Measurements from ENCODE around the gene FUCA1. TPM values are rescaled to one million over a fixed set of nuclear protein-coding genes. Genes with fewer than 3 reads are reported as not detected.

Gene FUCA1
- total RNA-seq, 2 experiments from 2014 or later: 3.6 to 4.1 TPM

DNA sequence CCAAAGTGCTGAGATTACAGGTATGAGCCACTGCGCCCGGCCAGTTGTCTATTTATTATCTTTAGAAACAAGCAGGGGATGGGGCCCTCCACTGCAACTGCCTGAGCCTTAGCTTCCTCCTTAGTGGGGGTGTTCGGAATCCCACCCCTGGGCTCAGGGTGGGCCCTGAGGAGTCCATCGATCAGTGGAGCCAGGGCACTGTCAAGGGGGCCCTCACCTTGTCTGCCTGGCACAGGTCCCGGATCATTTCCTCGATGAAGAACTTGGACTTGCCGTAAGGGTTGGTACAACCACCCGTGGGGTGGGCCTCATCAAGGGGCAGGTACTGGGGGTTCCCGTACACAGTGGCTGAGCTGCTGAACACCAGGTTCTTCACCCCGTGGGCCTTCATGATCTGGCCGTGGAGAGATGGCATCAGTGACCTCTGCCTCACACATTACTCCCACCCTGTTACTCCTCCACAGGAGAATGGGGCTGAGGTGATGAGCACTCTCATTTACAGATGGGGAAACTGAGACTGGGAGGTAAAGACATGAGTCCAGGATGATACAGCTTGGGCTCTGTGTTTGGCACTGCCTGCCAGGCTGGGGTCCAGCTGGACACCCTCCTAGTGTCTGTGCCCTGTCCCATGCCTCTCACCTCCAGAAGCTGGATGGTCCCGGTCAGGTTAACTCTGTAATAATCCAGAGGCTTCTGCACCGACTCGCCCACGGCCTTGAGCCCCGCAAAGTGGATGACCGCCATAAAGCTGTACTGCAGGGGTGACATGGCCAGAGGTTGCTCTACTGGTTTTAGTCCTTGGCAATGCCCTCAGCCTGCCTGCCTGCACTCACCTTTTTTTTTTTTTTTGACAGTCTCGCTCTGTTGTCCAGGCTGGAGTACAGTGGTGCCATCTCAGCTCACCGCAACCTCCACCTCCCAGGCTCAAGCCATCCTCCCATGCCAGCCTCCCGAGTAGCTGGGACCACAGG lies 70.3 kb downstream of the FUCA1 start:
- intact Hi-C loops (cut with DNase I, micrococcal nuclease): loop anchor here in 1 of 2 experiments (10.0 kb wide), 1 partner anchor 1447 kb away; the partner anchor contains the start of gene RSRP1
- POLR2A ChIA-PET: interaction anchor here (2.0 kb wide), 1 partner anchor 19 kb away, joined by 16 read pairs; the partner anchor contains the start of gene PITHD1
- H3K4me1 ChIP-seq (ENCODE audit: insufficient read depth, low read length): peaks cover 35% of the 10 kb centered on the region
- ATAC-seq (ENCODE audit: poor library complexity) (no peak), DNase-seq (no peak)
- H3K9me3 ChIP-seq (ENCODE audit: control insufficient read depth in 1 of 2, insufficient read depth in 1 of 2, low read length in 2 of 2): no peaks in the 10 kb centered on the region
- H3K27me3 ChIP-seq (ENCODE audit: control insufficient read depth in 1 of 2, insufficient read depth in 2 of 2, low read length in 2 of 2): no peaks in the 10 kb centered on the region
- TF ChIP-seq, protein P1, sequence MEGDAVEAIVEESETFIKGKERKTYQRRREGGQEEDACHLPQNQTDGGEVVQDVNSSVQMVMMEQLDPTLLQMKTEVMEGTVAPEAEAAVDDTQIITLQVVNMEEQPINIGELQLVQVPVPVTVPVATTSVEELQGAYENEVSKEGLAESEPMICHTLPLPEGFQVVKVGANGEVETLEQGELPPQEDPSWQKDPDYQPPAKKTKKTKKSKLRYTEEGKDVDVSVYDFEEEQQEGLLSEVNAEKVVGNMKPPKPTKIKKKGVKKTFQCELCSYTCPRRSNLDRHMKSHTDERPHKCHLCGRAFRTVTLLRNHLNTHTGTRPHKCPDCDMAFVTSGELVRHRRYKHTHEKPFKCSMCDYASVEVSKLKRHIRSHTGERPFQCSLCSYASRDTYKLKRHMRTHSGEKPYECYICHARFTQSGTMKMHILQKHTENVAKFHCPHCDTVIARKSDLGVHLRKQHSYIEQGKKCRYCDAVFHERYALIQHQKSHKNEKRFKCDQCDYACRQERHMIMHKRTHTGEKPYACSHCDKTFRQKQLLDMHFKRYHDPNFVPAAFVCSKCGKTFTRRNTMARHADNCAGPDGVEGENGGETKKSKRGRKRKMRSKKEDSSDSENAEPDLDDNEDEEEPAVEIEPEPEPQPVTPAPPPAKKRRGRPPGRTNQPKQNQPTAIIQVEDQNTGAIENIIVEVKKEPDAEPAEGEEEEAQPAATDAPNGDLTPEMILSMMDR (IDR thresholded peaks at IDR 0.05): no peak
- H3K4me3 ChIP-seq (ENCODE audit: low read length): no peak overlapping the region
- H3K36me3 ChIP-seq (ENCODE audit: insufficient read depth, low read length): peaks cover 33% of the 10 kb centered on the region
- H3K27ac ChIP-seq (ENCODE audit: low read depth in 1 of 2, low read length in 2 of 2): no peak overlapping the region
- CTCF ChIA-PET: interaction anchor here (0.6 to 1.4 kb wide), 4 partner anchors 13 to 866 kb away, joined by 3 to 5 read pairs (median 4); no protein-coding TSS in a partner anchor
- H3K9me3 Mint-ChIP-seq: no peaks in the 10 kb centered on the region
- H3K36me3 Mint-ChIP-seq (ENCODE audit: low read depth): peaks cover 20% of the 10 kb centered on the region
- H3K27me3 Mint-ChIP-seq: no peaks in the 10 kb centered on the region
- H3K4me3 Mint-ChIP-seq: peak overlapping the region; percentile 51
- H3K27ac Mint-ChIP-seq: no peak overlapping the region
- peaks cover 18% of the 10 kb centered on the region for H3K4me1 Mint-ChIP-seq (ENCODE audit: low read depth)

DNA sequence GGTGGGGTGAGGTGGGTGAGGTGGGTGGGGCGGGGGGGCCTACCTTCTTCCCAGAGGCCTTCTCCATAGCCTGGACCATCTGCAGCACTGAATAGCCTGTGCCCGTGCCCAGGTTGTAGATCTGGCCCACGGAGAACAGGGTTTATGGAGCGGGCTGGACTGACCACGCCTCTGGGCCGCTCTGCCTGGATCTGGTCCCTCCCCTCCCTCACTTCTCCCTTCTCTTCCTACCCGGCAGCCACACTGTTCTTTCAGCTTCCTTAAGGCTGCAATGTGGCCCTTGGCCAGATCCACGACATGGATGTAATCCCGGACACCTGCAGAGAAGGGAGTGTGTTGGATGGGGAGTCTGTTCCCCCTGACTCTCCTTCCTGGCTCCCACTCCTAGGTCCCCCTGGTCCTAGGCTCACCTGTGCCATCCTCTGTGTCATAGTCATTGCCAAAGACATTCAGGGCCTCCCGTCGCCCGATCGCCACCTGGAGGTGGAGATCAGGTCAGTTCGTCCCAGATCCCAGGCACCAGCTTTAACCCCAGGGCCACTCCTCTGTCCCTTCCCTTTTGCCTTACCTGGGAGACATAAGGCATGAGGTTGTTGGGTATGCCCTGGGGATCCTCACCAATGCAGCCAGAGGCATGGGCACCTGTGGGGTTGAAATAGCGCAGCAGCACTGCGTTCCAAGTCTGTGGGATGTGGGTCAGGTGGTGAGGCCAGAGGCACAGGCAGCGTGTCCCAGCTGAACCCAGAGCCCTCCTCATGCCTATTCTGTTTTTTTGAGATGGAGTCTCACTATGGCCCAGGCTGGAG lies 71.4 kb downstream of the FUCA1 start:
- ATAC-seq (ENCODE audit: poor library complexity) (no peak), DNase-seq (no peak)
- Mint-ChIP-seq H3K36me3 (ENCODE audit: low read depth) (peaks cover 23% of the 10 kb centered on the region), H3K4me3 (peak overlapping the region; percentile 51), H3K4me1 (ENCODE audit: low read depth) (peaks cover 27% of the 10 kb centered on the region), H3K27ac (no peak overlapping the region), H3K27me3 (no peaks in the 10 kb centered on the region), H3K9me3 (no peaks in the 10 kb centered on the region)
- intact Hi-C loops (cut with DNase I, micrococcal nuclease): loop anchor here in 1 of 2 experiments (10.0 kb wide), 1 partner anchor 1448 kb away; the partner anchor contains the start of gene RSRP1
- TF ChIP-seq, protein P1 (IDR thresholded peaks at IDR 0.05): no peak
- ChIA-PET POLR2A (no interaction called here), CTCF (no interaction called here)
- no peaks in the 10 kb centered on the region for H3K27me3 ChIP-seq (ENCODE audit: control insufficient read depth in 1 of 2, insufficient read depth in 2 of 2, low read length in 2 of 2)
- peaks cover 33% of the 10 kb centered on the region for H3K36me3 ChIP-seq (ENCODE audit: insufficient read depth, low read length)
- H3K4me1 ChIP-seq (ENCODE audit: insufficient read depth, low read length): peaks cover 42% of the 10 kb centered on the region
- no peak overlapping the region for H3K4me3 ChIP-seq (ENCODE audit: low read length)
- no peak overlapping the region for H3K27ac ChIP-seq (ENCODE audit: low read depth in 1 of 2, low read length in 2 of 2)
- no peaks in the 10 kb centered on the region for H3K9me3 ChIP-seq (ENCODE audit: control insufficient read depth in 1 of 2, insufficient read depth in 1 of 2, low read length in 2 of 2)

DNA sequence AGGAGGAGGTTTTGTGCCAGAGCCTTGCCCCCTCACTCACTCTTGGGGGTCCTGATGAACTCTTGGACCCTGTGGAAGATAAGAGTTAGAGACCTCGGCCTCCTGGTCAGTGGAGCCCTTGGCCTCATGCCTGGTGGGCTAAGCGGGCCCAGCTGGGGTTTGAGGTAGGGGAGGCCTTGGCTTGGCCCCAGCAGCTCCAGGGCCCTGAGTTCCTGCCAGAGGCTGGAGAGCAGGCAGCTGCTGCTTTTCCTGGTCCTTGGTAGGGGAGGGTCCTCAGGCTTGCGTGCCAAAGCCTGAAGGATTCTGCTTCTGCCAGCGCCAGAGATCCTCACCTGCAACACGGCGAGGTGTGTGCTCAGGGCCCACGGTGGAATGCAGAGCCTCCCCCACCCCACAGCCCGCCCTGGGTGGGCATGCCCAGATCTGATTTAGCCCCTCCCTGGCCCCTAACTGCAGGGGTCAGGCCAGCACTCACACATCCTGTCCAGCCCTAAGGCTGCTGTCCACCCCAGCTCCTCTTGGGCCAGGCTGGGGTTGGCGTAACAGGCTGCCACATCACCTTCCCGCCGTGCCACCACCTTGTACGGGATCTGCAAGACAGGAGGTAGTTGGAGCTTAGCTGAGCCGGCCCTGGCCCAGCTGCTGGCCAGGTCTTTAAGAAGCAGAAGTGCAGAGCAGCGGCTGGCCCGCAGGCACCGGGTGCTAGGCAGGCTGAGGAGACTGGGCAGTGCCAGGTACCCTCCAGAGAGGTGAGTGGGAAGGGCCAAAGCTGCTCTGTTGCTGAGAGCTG lies 72.2 kb downstream of the FUCA1 start:
- Histone ChIP-seq H3K4me1 (ENCODE audit: insufficient read depth, low read length) (peaks cover 38% of the 10 kb centered on the region), H3K27ac (ENCODE audit: low read depth in 1 of 2, low read length in 2 of 2) (no peak overlapping the region), H3K36me3 (ENCODE audit: insufficient read depth, low read length) (peaks cover 33% of the 10 kb centered on the region), H3K27me3 (ENCODE audit: control insufficient read depth in 1 of 2, insufficient read depth in 2 of 2, low read length in 2 of 2) (no peaks in the 10 kb centered on the region), H3K4me3 (ENCODE audit: low read length) (no peak overlapping the region), H3K9me3 (ENCODE audit: control insufficient read depth in 1 of 2, insufficient read depth in 1 of 2, low read length in 2 of 2) (no peaks in the 10 kb centered on the region)
- ATAC-seq (ENCODE audit: poor library complexity) (no peak), DNase-seq (no peak)
- Mint-ChIP-seq H3K36me3 (ENCODE audit: low read depth) (peaks cover 31% of the 10 kb centered on the region), H3K4me1 (ENCODE audit: low read depth) (peaks cover 30% of the 10 kb centered on the region), H3K9me3 (no peaks in the 10 kb centered on the region), H3K4me3 (no peak overlapping the region), H3K27me3 (no peaks in the 10 kb centered on the region), H3K27ac (peak overlapping the region; percentile 49)
- POLR2A ChIA-PET: no interaction called here
- CTCF ChIA-PET: no interaction called here
- TF ChIP-seq, protein P1 (IDR thresholded peaks at IDR 0.05): no peak
- intact Hi-C loops (cut with DNase I, micrococcal nuclease): loop anchor here in 1 of 2 experiments (10.0 kb wide), 1 partner anchor 1449 kb away; the partner anchor contains the start of gene RSRP1

Measured in CD4-positive, alpha-beta T cell (primary cell).